ENCODE measurements around the gene ACTMAP. TPM values are rescaled to one million over a fixed set of nuclear protein-coding genes. Genes with fewer than 3 reads are reported as not detected.
A peak's percentile ranks its signal among the peaks of the same experiment; 100 is the strongest.
"Not testable (repeated sequence)": the region's sequence is repeated elsewhere in the genome, so short reads cannot be mapped to it uniquely, and the experiment has no call there.

ACTMAP gene
- total RNA-seq, 1 experiment from 2014 or later: 5.5 TPM

DNA sequence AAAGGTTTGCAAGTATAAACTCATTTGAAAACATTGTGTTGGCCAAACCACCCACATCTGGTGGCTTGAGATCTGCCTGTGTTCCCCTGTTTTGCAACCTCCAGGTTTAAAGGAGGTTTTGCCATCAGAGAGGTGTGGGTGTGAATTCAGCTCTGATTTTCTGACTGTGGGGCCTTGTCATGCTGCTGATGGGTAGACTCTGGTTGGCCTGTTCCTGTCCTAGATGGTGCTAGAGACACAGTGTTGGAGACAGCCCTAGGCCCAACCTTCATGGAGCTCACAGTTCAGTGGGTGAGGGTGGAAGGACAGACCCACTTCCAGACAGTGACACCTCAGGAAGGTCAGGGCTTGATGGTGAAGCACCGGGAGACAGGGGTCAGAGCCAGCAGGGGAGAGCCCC lies 35.2 kb upstream of the ACTMAP start:
- no peak for DNase-seq (ENCODE audit: low read depth, low spot score)
- TF ChIP-seq, protein P1, sequence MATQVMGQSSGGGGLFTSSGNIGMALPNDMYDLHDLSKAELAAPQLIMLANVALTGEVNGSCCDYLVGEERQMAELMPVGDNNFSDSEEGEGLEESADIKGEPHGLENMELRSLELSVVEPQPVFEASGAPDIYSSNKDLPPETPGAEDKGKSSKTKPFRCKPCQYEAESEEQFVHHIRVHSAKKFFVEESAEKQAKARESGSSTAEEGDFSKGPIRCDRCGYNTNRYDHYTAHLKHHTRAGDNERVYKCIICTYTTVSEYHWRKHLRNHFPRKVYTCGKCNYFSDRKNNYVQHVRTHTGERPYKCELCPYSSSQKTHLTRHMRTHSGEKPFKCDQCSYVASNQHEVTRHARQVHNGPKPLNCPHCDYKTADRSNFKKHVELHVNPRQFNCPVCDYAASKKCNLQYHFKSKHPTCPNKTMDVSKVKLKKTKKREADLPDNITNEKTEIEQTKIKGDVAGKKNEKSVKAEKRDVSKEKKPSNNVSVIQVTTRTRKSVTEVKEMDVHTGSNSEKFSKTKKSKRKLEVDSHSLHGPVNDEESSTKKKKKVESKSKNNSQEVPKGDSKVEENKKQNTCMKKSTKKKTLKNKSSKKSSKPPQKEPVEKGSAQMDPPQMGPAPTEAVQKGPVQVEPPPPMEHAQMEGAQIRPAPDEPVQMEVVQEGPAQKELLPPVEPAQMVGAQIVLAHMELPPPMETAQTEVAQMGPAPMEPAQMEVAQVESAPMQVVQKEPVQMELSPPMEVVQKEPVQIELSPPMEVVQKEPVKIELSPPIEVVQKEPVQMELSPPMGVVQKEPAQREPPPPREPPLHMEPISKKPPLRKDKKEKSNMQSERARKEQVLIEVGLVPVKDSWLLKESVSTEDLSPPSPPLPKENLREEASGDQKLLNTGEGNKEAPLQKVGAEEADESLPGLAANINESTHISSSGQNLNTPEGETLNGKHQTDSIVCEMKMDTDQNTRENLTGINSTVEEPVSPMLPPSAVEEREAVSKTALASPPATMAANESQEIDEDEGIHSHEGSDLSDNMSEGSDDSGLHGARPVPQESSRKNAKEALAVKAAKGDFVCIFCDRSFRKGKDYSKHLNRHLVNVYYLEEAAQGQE (IDR thresholded peaks at IDR 0.05; ENCODE audit: insufficient read depth in 1 of 2, low read depth in 2 of 2, low read length in 1 of 2): no peak
- TF ChIP-seq TCF7L2 (IDR thresholded peaks at IDR 0.05; ENCODE audit: low read depth, low read length) (no peak), POLR2AphosphoS5 (IDR thresholded peaks at IDR 0.05; ENCODE audit: low read depth, low read length) (no peak), SIN3A (IDR thresholded peaks at IDR 0.05; ENCODE audit: borderline replicate concordance, insufficient read depth, low read depth, low read length) (no peak)
- TF ChIP-seq, protein P2, sequence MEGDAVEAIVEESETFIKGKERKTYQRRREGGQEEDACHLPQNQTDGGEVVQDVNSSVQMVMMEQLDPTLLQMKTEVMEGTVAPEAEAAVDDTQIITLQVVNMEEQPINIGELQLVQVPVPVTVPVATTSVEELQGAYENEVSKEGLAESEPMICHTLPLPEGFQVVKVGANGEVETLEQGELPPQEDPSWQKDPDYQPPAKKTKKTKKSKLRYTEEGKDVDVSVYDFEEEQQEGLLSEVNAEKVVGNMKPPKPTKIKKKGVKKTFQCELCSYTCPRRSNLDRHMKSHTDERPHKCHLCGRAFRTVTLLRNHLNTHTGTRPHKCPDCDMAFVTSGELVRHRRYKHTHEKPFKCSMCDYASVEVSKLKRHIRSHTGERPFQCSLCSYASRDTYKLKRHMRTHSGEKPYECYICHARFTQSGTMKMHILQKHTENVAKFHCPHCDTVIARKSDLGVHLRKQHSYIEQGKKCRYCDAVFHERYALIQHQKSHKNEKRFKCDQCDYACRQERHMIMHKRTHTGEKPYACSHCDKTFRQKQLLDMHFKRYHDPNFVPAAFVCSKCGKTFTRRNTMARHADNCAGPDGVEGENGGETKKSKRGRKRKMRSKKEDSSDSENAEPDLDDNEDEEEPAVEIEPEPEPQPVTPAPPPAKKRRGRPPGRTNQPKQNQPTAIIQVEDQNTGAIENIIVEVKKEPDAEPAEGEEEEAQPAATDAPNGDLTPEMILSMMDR (IDR thresholded peaks at IDR 0.05): no peak
- Histone ChIP-seq H3K4me3 (ENCODE audit: low read depth in 2 of 2, low read length in 2 of 2) (no peak overlapping the region), H3K9me3 (ENCODE audit: control insufficient read depth, insufficient read depth, low read depth, low read length) (no peaks in the 10 kb centered on the region), H3K4me1 (ENCODE audit: control insufficient read depth, insufficient read depth, low read length) (no peaks in the 10 kb centered on the region), H3K27ac (ENCODE audit: low read length) (no peak overlapping the region), H3K27me3 (ENCODE audit: control insufficient read depth, insufficient read depth, low read length) (no peaks in the 10 kb centered on the region), H3K36me3 (ENCODE audit: control insufficient read depth, insufficient read depth, low read length) (no peaks in the 10 kb centered on the region)
- POLR2A ChIA-PET: no interaction called here
- in situ Hi-C loops (cut with HindIII; ENCODE audit: low pct_unique_long_range_greater_than_20kb, low sequenced_read_pairs) (no loop called here), intact Hi-C loops (cut with micrococcal nuclease; ENCODE audit: unreplicated experiment) (no loop called here)
- peak; percentile 66; the same call in 1 of the 2 replicates for ATAC-seq
- CTCF ChIA-PET: no interaction called here
- no TSS peak for BruUV-seq (replicated peaks)

DNA sequence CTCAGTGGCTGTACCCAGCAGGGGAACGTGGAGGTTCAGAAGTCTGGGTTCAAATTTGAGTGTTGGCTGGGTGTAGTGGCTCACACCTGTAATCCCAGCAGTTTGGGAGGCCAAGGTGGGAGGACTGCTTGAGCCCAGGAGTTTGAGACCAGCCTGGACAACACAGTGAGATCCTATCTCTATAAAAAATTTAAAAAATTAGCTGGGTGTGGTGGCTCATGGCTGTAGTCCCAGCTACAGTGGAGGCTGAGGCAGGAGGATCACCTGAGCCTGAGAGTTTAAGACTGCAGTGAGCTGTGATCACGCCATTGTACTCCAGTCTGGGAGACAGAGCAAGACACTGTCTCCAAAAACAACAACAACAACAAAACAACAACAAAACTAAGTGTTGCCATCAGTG lies 33.9 kb upstream of the ACTMAP start:
- BruUV-seq (replicated peaks); CTCF ChIA-PET; H3K27me3 ChIP-seq (ENCODE audit: control insufficient read depth, insufficient read depth, low read length); ATAC-seq; DNase-seq (ENCODE audit: low read depth, low spot score); H3K4me1 ChIP-seq (ENCODE audit: control insufficient read depth, insufficient read depth, low read length); H3K9me3 ChIP-seq (ENCODE audit: control insufficient read depth, insufficient read depth, low read depth, low read length); intact Hi-C loops (cut with micrococcal nuclease; ENCODE audit: unreplicated experiment); H3K27ac ChIP-seq (ENCODE audit: low read length); H3K36me3 ChIP-seq (ENCODE audit: control insufficient read depth, insufficient read depth, low read length); in situ Hi-C loops (cut with HindIII; ENCODE audit: low pct_unique_long_range_greater_than_20kb, low sequenced_read_pairs); POLR2A ChIA-PET; H3K4me3 ChIP-seq (ENCODE audit: low read depth in 2 of 2, low read length in 2 of 2): not testable (repeated sequence)

DNA sequence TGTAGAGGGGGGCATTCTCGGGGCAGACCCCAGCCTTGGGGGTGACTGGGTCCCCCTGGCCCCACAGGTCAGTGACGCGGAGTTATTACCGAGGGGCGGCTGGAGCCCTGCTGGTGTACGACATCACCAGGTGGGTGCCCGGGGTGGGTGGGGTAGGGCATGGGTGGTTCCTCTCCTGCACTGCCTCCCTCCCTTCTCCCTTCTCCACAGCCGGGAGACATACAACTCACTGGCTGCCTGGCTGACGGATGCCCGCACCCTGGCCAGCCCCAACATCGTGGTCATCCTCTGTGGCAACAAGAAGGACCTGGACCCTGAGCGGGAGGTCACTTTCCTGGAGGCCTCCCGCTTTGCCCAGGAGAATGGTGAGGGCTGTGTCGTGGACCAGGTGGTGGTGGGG lies 33.4 kb upstream of the ACTMAP start:
- in situ Hi-C loops (cut with HindIII; ENCODE audit: low pct_unique_long_range_greater_than_20kb, low sequenced_read_pairs) (no loop called here), intact Hi-C loops (cut with micrococcal nuclease; ENCODE audit: unreplicated experiment) (no loop called here)
- ChIA-PET POLR2A (no interaction called here), CTCF (no interaction called here)
- no peak overlapping the region for H3K4me3 ChIP-seq (ENCODE audit: low read depth in 2 of 2, low read length in 2 of 2)
- H3K36me3 ChIP-seq (ENCODE audit: control insufficient read depth, insufficient read depth, low read length): no peaks in the 10 kb centered on the region
- DNase-seq (ENCODE audit: low read depth, low spot score) (no peak), ATAC-seq (no peak)
- BruUV-seq (replicated peaks): no TSS peak
- H3K9me3 ChIP-seq (ENCODE audit: control insufficient read depth, insufficient read depth, low read depth, low read length): no peaks in the 10 kb centered on the region
- no peaks in the 10 kb centered on the region for H3K27me3 ChIP-seq (ENCODE audit: control insufficient read depth, insufficient read depth, low read length)
- H3K4me1 ChIP-seq (ENCODE audit: control insufficient read depth, insufficient read depth, low read length): no peaks in the 10 kb centered on the region
- no peak for TF ChIP-seq POLR2AphosphoS5 (IDR thresholded peaks at IDR 0.05; ENCODE audit: low read depth, low read length)
- TF ChIP-seq, protein P1 (IDR thresholded peaks at IDR 0.05; ENCODE audit: insufficient read depth in 1 of 2, low read depth in 2 of 2, low read length in 1 of 2): no peak
- TF ChIP-seq, protein P2 (IDR thresholded peaks at IDR 0.05): no peak
- TF ChIP-seq TCF7L2 (IDR thresholded peaks at IDR 0.05; ENCODE audit: low read depth, low read length): no peak
- no peak for TF ChIP-seq SIN3A (IDR thresholded peaks at IDR 0.05; ENCODE audit: borderline replicate concordance, insufficient read depth, low read depth, low read length)
- no peak overlapping the region for H3K27ac ChIP-seq (ENCODE audit: low read length)
